Left colon (tissue), 2 donors: ENCODE results near the gene MAP3K2. TPM values are rescaled to one million over a fixed set of nuclear protein-coding genes. Genes with fewer than 3 reads are reported as not detected.

Source experiments
- ATAC-seq: fragments of 200-7000 bp; cut with Tn5 transposase; one replicate; pipeline ENCODE4 v1.9.1; 2020; ENCODE audit warnings: mild to moderate bottlenecking, moderate library complexity
- DNase-seq, 2 donors: peaks; one replicate each; pipeline ENCODE4 v3.0.0-alpha.2; 2020
- intact Hi-C, 2 donors: fragments of 100-400 bp; cut with DNase I in 1 of 2; cut with micrococcal nuclease in 1 of 2; formaldehyde crosslinking; loops; one replicate each; pipeline versions ENCODE4 v1.11.2 to v1.14.0; 2022; cut with DNase I, micrococcal nuclease
- microRNA-seq, 2 donors: library from miRNA; unstranded; fragments of <30 nt; microRNA quantifications; one replicate each; pipeline versions ENCODE4 v1.1.0 to v1.2.0, GENCODE V29; 2020
- total RNA-seq, 2 donors: library from RNA; stranded (reverse); fragmentation: NEBNext Ultra II Directional; extraction: Animal tissue kit (Norgen Biotek cat#: 25700); gene quantifications; one replicate each; pipeline ENCODE4 v1.2.1, GENCODE V29; 2021
- donor health status: DM: no; HTN: no; CAD: no.
- donor health status: DM: yes; HTN: yes; CAD: no.

The MAP3K2 gene
- total RNA-seq, 2 donors from 2014 or later = 73.1 to 81.7 TPM

DNA sequence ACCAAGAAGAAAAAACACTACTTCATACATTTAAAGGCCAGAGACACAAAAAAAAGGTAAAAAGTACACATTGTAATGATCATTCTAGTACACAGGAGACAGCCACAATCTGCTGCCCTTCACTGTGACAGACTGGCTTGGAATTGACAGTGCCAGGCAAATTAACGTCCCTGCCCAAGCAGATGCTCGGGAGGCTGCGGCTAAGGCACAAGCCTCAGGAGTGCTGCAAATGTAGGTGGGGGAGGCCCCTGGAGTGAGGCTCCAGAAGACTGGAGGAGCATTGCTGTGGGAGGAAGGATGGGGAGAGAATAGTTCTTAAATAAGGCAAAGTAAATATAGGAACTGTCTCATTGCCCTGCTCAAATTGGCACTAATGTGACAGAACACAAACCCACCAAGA lies 112.4 kb downstream of the MAP3K2 start:
- intact Hi-C loops = no loop called here
- DNase-seq (no peak), ATAC-seq (no peak)

- intact Hi-C loops = no loop called here
- DNase-seq (no peak), ATAC-seq (peak; percentile 22)
These were observed 117.1 kb downstream of the MAP3K2 start for GRCh38 chr2:127270663-127271062.

- intact Hi-C loops = no loop called here
- no peak for DNase-seq
- ATAC-seq = no peak
These were observed 125.9 kb downstream of the MAP3K2 start for GRCh38 chr2:127261804-127262406.

DNA sequence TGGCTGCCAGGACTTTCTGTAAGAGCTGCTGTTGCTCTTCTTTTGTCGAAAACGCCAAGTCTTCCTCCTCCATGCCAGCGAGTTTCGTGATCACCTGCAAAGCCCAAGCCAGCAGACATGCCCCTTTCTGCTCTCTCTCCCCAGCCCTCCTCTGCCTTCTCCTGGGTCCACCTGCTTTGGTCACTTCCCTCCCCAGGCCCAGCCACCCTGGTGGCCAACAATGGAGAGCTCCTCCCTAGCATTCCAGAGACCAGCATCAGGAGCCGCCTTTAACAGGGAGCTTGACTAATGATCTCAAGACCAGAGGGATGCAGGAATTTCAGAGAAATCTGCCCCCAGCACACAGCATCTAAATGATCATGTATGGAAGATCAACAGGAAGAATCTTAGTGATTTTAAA lies 128.4 kb downstream of the MAP3K2 start:
- ATAC-seq (no peak), DNase-seq (no peak)
- intact Hi-C loops = no loop called here

- no peak for DNase-seq
- no peak for ATAC-seq
- intact Hi-C loops = no loop called here
These were observed 130.9 kb downstream of the MAP3K2 start for GRCh38 chr2:127256866-127257265.

DNA sequence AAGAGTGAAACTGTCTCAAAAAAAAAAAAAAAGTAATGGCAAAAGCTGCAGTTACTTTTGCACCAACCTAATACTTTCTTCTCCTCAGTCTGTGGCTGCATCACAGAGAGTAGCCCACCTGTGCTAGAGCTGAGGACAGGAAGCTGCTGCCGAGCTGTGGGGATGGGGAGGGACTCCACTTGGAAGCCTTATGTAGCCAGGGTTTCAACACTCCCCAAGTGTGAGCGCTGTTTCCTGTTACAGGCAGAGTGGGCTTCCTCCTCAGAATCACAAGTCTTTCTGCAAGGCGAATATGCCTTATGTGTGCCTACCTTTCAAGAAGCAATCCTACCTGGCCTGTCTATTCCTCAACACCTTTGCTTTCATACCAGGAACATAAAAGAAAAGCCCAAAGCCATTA lies 131.4 kb downstream of the MAP3K2 start:
- intact Hi-C loops = no loop called here

GRCh38 chr2:127255721-127256120 lies 132.1 kb downstream of the MAP3K2 start:
- no peak for ATAC-seq
- intact Hi-C loops = no loop called here
- DNase-seq = no peak

More for the DNA sequence above, 131.4 kb downstream of the MAP3K2 start:
- ATAC-seq = no peak
- no peak for DNase-seq

- intact Hi-C loops = no loop called here
- ATAC-seq = no peak
- no peak for DNase-seq
These were observed 132.6 kb downstream of the MAP3K2 start for GRCh38 chr2:127255146-127255545.

- DNase-seq (no peak), ATAC-seq (no peak)
- intact Hi-C loops = no loop called here
These were observed 133.3 kb downstream of the MAP3K2 start for GRCh38 chr2:127254386-127254981.

Small RNA genes lying within 50 kb of the gene (microRNA-seq; reads per million reads assigned to microRNA genes)
- gene MIR4783 = 0 to 5.4 reads per million in 2 donors

Other genes starting within 250 kb of the MAP3K2 start
- under 1 TPM; 0.12 to 0.34 TPM for gene CYP27C1, start 167.7 kb downstream of the MAP3K2 start, total RNA-seq
- gene ERCC3, start 93.8 kb downstream of the MAP3K2 start, total RNA-seq = 10 to 100 TPM; 27.9 to 30.0 TPM
- 1 to 10 TPM; 2.9 to 3.6 TPM for gene PROC, start 30.5 kb upstream of the MAP3K2 start, total RNA-seq
- 10 to 100 TPM; 32.9 to 39.5 TPM for gene IWS1, start 138.5 kb upstream of the MAP3K2 start, total RNA-seq
- 100 to 1,000 TPM; 244 to 262 TPM for gene MYO7B, start 147.7 kb upstream of the MAP3K2 start, total RNA-seq